Gastrocnemius medialis (tissue), 4 donors: ENCODE results near the gene CRKL.

ENCODE experiments used
- CTCF ChIP-seq, 5 experiments: fragments of 450-650 bp in 3 of 5; fragments of 200-600 bp in 2 of 5; sonication (generic) in 2 of 5; IDR thresholded peaks in 4 of 5; conservative IDR thresholded peaks in 1 of 5; 1 replicate in 4 of 5; 2 replicates in 1 of 5; pipeline ENCODE4 v1.5.1; 2016 to 2019; ENCODE audit warnings: antibody characterized with exemption in 5 of 5, mild to moderate bottlenecking in 3 of 5, moderate library complexity in 3 of 5
- POLR2A ChIP-seq, 2 donors: fragments of 450-650 bp; IDR thresholded peaks; one replicate each; pipeline ENCODE4 v1.6.1; 2017; ENCODE audit warnings: antibody characterized with exemption in 2 of 2, mild to moderate bottlenecking in 2 of 2, moderate library complexity in 2 of 2

GRCh38 chr22:20980938-20981722 lies 63.9 kb downstream of the CRKL start:
- no peak for TF ChIP-seq CTCF (IDR thresholded peaks at IDR 0.05 in 4 of 5, conservative IDR thresholded peaks at IDR 0.05 in 1 of 5)
- TF ChIP-seq POLR2A (IDR thresholded peaks at IDR 0.05), result no peak
